Mucosa of stomach (tissue), 1 donor: ENCODE results near the gene BABAM2.

Source experiments
- H3K27me3 ChIP-seq: one replicate; pipeline ENCODE4 v1.7.0; 2013; ENCODE audit warnings: mild to moderate bottlenecking, low read length; ENCODE audit not compliant: control insufficient read depth, insufficient read depth
- H3K36me3 ChIP-seq: one replicate; pipeline ENCODE4 v1.7.0; 2013; ENCODE audit warnings: low read length; ENCODE audit not compliant: control insufficient read depth, insufficient read depth
- H3K4me1 ChIP-seq: one replicate; pipeline ENCODE4 v1.7.0; 2013; ENCODE audit warnings: mild to moderate bottlenecking, low read length; ENCODE audit not compliant: control insufficient read depth, insufficient read depth
- H3K4me3 ChIP-seq: one replicate; pipeline ENCODE4 v1.7.0; 2013; ENCODE audit warnings: low read length
- H3K9ac ChIP-seq: one replicate; pipeline ENCODE4 v1.7.0; 2013; ENCODE audit warnings: mild to moderate bottlenecking, low read length, moderate library complexity
- H3K9me3 ChIP-seq: one replicate; pipeline ENCODE4 v1.7.0; 2013; ENCODE audit warnings: mild to moderate bottlenecking, low read length, moderate library complexity; ENCODE audit not compliant: control insufficient read depth
- donor health status: Pancreatic carcinoma.

The BABAM2 gene

DNA sequence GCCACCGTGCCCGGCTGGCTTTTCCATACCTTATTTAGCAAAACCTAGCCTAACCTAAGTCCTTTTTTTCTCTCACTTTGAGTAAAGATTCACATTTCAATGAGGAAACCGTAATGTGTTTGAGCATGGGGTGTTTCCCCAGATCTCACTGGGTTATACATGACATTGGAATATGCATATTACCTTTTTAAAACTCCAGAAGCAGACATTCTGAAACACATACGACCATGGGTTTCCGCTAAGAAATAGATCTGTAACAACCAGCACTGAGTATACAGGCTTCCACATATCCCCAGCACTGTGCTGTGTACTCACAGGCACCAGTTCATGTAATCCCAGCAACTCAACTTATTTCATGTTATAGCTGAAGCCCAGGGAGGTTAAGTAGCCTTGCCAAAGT lies 461.1 kb downstream of the BABAM2 start:
- no peaks in the 10 kb centered on the region for H3K36me3 ChIP-seq
- peak overlapping the region; percentile 34 for H3K9ac ChIP-seq
- H3K27me3 ChIP-seq = no peaks in the 10 kb centered on the region
- no peaks in the 10 kb centered on the region for H3K9me3 ChIP-seq
- peaks cover 23% of the 10 kb centered on the region for H3K4me1 ChIP-seq
- H3K4me3 ChIP-seq = no peak overlapping the region

DNA sequence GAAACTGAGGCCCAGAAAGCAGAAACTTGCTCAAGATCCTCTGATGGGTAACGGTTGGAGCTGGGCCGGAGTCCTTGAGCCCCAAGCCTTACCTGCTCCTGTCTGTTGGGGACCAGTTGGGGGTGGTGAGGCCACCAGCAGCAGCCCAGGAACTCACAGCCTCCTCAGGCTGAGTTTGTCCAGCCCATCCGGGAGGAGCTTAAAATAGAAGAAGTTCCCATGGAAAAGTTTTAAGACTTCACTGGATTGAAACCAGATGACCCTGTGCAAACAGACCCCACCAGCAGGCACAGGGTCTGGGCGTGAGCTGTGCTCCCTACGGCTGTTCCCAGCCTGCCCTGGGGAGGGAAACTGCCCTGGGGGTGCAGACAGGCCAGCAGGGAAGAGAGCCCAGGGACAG lies 461.6 kb downstream of the BABAM2 start:
- Histone ChIP-seq H3K27me3 (no peaks in the 10 kb centered on the region), H3K4me1 (peaks cover 28% of the 10 kb centered on the region), H3K9ac (peak overlapping the region; percentile 34), H3K9me3 (no peaks in the 10 kb centered on the region), H3K36me3 (no peaks in the 10 kb centered on the region), H3K4me3 (no peak overlapping the region)

DNA sequence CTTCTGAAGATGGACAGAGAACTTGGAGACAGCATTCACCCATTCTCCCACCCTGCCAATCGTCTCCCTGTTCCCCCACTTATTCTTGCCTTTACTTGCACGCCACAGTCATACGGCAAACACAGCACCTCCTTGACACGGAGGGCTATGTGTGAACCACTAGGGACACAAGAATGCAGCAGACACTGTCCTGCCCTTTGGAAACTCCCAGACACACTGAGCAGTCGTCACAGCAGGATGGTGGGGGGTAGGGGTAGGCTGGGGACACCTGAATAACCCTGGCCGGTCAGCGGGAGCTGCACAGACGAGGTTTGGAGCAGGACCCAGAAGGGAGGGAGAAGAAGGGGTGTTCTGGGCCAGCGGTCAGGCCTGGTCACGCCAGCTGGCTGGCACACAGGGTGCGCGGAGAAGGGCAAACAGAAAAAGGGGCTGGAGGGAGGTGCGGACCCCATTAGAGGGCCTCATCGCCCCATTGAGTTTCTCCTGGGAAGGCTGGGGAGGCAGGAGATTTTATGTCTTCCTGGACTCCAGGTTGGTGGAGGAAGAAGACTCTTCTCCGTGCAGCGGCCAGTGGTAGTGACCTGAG lies 462.2 kb downstream of the BABAM2 start:
- no peaks in the 10 kb centered on the region for H3K27me3 ChIP-seq
- H3K9me3 ChIP-seq = no peaks in the 10 kb centered on the region
- H3K4me1 ChIP-seq = peaks cover 29% of the 10 kb centered on the region
- no peak overlapping the region for H3K4me3 ChIP-seq
- H3K9ac ChIP-seq = no peak overlapping the region
- H3K36me3 ChIP-seq = no peaks in the 10 kb centered on the region

DNA sequence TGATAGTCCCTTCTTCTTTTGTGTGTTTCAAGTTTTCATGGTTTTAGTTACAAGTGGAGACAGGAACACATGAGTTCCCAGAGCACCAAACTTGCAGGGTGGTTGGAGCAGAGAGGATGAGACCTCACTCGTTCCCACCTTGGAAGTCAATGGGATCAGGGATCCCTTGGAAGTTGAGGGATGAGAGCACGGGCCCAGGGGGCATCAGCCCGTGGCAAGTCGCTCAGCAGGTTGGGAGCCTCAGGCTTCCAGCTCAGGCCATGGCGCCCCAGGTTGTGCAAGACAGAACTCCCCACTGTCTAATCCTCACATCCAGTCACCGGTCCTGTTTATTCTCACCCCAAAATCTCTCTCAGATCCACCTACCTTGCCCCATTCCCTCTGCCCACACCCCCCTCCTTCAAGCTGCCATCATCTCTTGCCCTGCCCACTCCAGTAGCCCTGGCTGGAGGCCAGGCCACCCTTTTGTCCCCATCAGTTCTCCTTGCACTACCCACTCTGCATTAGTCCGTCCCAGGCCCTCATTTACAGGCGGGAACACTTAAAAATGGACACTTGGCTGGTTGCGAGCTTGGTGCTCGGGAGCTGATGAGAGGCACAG lies 464.5 kb downstream of the BABAM2 start:
- peak overlapping the region; percentile 36 for H3K9ac ChIP-seq
- H3K4me3 ChIP-seq = peak overlapping the region; percentile 9
- H3K9me3 ChIP-seq = no peaks in the 10 kb centered on the region
- H3K27me3 ChIP-seq = no peaks in the 10 kb centered on the region
- H3K4me1 ChIP-seq = peaks cover 39% of the 10 kb centered on the region
- no peaks in the 10 kb centered on the region for H3K36me3 ChIP-seq

DNA sequence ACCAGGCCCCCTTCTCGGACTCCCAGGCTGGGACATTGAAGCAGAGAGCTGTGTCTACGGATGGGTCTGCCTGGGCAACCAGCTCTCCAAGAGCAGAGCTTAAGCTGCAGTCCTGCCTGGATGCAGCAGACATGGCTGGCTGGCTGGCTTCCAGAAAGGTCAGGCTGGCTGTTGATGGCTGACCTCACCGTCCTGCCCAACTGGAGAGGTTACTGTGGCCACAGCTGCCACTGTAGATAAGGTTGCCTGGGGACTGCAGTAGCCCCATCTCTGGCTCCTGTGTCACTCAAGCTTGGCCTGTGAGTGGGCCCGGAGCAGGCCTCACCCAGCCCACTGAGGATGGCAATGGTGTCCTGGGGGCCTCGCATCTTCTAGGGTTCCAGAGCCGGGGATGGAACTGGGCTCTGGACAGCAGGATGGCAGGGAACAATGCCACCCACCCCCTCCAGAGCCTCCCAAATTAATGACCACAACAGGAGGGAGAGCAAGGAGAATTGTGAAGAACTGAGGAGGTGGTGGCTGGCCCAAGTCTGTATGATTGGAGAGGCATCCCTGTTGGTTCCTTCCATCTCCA lies 465.1 kb downstream of the BABAM2 start:
- Histone ChIP-seq H3K9ac (peak overlapping the region; percentile 36), H3K4me3 (peak overlapping the region; percentile 9), H3K27me3 (no peaks in the 10 kb centered on the region), H3K9me3 (no peaks in the 10 kb centered on the region), H3K4me1 (peaks cover 45% of the 10 kb centered on the region), H3K36me3 (no peaks in the 10 kb centered on the region)

DNA sequence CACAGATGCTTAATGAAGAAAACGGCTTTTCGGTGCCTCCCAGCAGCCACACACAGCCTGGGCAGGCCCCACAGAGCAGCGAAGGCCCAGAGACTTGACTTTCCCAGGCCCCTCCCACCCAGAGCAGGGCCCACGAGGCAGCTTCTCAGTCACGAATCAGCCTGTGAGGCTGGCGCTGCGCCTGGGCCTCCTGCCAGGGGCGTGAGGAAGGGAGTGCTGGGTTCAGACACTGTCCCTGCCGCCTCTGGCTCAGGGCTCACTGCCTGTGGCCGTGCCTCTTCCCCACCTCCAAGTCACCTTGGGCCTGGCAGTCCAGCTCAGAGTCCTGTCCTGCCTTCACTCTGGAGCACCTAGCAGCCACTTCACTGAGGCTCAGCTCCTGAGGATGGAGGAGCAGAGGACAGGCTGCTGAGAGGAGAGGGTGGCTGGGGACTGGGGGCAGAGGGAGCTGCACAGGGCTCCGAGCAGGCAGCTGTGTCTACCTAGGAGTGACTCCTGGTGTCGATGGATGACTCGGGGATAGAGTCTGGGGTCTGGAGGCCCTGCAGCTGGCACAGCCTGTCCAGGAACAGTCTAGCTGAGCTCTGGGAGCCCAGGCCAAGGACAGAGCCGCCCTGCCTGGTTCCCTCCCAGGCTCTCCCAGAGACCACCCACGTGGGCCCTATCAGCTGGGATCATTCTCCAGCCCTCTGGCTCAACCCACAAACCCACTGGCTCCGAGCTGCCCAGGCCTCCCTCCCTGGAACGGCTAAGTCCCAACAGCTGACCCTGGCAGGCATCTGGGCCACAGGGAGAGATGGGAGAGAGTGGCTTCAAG lies 465.8 kb downstream of the BABAM2 start:
- H3K4me3 ChIP-seq = no peak overlapping the region
- no peaks in the 10 kb centered on the region for H3K9me3 ChIP-seq
- H3K36me3 ChIP-seq = no peaks in the 10 kb centered on the region
- H3K27me3 ChIP-seq = no peaks in the 10 kb centered on the region
- peaks cover 52% of the 10 kb centered on the region for H3K4me1 ChIP-seq
- H3K9ac ChIP-seq = peak overlapping the region; percentile 36

DNA sequence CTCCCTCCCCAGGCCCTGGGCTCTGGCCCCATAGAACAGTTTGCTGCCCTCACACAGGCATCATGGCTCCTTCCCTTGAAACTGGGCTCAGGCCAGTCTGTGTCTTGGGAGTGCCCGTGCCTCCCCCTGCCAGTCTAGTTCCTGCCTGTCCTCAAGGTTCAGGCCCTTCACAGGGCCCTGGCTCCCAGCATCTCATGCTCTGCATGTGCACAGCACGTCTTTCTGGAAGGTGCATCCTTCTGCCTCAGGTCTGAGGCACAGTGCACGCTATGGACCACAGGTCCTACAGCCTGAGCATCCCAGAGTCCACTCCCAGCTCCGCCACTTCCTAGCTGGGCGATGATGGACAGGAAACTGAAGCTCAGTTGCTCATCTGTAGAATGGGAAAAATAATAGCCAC lies 466.5 kb downstream of the BABAM2 start:
- Histone ChIP-seq H3K9ac (peak overlapping the region; percentile 36), H3K9me3 (no peaks in the 10 kb centered on the region), H3K4me1 (peaks cover 54% of the 10 kb centered on the region)

DNA sequence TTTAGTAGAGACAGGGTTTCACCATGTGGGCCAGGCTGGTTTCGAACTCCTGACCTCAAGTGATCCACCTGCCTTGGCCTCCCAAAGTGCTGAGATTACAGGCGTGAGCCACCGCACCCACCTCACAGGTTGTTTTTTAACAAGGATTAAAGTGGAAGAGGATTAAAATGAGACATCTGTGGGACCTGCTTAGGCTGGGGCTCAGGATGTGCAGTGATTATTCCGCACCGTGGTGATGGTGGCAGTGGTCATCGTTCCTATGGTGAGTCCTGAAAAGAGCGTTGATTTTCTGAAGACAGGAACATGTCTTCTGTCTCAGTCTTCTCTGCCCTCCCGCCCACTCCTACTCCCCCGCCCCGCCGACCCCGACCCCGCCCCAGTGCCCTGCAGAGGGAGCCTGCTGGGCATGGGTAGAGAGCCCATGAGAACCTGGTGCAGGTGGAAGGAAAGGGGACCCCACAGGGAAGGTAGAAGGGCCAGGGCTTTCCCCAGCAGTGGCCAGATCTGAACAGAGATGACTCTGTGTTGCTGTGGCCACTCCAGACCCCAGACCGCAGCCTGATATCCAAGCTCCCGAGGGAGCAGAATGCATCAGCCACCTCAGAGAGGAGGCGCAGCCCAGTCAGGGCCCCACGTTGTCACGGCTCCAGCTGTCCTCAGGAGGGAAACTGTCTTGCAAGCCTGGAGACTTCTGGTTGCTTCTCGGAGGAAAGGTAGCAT lies 467.6 kb downstream of the BABAM2 start:
- Histone ChIP-seq H3K9ac (no peak overlapping the region), H3K9me3 (no peaks in the 10 kb centered on the region)

More for the DNA sequence above, 466.5 kb downstream of the BABAM2 start:
- Histone ChIP-seq H3K36me3 (no peaks in the 10 kb centered on the region), H3K27me3 (no peaks in the 10 kb centered on the region), H3K4me3 (no peak overlapping the region)

DNA sequence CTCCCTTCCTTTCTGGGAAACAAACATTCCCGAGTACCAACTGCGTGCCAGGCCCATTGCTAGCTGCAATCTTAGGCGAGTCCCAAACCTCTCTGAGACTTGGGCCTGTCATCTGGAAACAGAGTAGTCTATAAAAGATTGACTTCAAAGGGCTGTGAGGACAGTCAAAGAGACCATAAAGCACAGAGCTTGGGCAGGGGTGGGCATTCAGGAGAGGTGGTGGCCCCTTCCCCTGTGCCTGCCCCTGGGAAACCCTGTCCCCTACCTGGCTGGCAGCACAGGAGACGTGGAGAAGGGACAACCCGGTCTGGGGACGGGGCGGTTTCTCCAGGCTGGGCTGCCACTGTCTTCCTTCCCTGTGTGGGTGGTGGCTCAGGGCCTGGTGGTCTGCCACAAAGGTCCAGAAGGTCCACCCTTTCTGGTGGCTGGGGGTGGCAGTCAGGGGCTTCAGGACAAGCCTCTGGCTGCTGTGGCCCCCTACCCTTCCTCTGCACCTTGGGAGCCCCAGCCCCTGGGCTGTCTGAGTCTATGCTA lies 468.2 kb downstream of the BABAM2 start:
- Histone ChIP-seq H3K4me3 (no peak overlapping the region), H3K9me3 (no peaks in the 10 kb centered on the region), H3K9ac (peak overlapping the region; percentile 61), H3K4me1 (peaks cover 65% of the 10 kb centered on the region), H3K36me3 (no peaks in the 10 kb centered on the region), H3K27me3 (no peaks in the 10 kb centered on the region)

More for the DNA sequence above, 467.6 kb downstream of the BABAM2 start:
- Histone ChIP-seq H3K27me3 (no peaks in the 10 kb centered on the region), H3K4me1 (peaks cover 59% of the 10 kb centered on the region), H3K36me3 (no peaks in the 10 kb centered on the region), H3K4me3 (no peak overlapping the region)

DNA sequence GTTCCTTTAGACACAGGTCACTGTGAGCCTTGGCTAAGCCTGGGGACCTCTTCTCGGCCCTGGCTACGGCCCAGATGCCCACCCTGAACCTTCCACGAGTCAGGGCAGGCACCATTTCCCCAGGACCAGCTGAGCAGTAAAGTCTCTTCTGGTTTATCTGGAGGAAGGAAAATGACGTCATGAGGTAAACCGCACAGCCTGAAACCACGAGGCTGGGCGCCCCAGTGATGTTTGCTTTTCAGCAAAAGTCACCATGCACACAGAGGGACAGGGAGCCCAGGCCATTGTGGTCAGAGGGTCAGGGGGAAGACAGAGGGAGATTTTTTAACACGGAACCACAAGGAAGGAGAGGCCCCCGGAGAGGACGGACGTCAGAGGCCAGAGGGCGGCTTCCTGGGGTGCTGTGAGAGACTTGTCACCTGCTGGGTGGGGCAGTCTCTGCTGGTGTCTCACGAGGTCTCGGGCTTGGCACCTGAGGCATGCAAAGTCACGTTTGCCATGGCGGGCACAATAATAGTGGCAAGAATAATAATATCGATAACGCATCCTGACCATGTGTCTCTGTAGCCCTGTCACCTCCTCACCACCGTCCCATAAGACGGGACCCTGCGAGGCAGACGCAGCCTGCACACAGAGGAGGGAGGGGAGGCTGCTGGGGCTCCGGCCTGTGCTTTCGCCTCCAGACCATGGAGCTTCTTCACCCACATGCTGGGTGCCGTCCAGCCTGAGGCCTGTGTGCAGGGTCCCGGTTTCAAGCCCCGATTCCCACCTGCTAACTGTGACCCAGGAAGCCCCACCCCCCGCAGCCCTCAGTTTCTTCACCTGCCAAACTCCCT lies 468.9 kb downstream of the BABAM2 start:
- no peaks in the 10 kb centered on the region for H3K27me3 ChIP-seq
- H3K4me3 ChIP-seq = no peak overlapping the region
- H3K9ac ChIP-seq = peak overlapping the region; percentile 61
- peaks cover 72% of the 10 kb centered on the region for H3K4me1 ChIP-seq
- no peaks in the 10 kb centered on the region for H3K36me3 ChIP-seq
- no peaks in the 10 kb centered on the region for H3K9me3 ChIP-seq
